HepG2 (cell line): ENCODE results near the gene ZC3H7B. TPM values are rescaled to one million over a fixed set of nuclear protein-coding genes. Genes with fewer than 3 reads are reported as not detected.

Experiments used
- CEBPB ChIP-seq: IDR thresholded peaks from 2 replicates; pipeline ENCODE4 v1.6.1; 2011; ENCODE audit warnings: low read depth, low read length, improper control_type of control experiment, borderline replicate concordance
- FOXM1 ChIP-seq: sonication (generic); formaldehyde crosslinking; IDR thresholded peaks from 2 replicates; pipeline ENCODE4 v1.5.0; 2020; ENCODE audit warnings: missing genetic modification reagents
- GMEB2 ChIP-seq: IDR thresholded peaks from 2 replicates; pipeline ENCODE4 v1.6.1; 2016; ENCODE audit warnings: missing biosample characterization, missing genetic modification reagents, low read depth
- HMGA1 ChIP-seq: sonication (generic); formaldehyde crosslinking; conservative IDR thresholded peaks from 2 replicates; pipeline ENCODE4 v1.4.0; 2020; ENCODE audit warnings: missing genetic modification reagents
- MED1 ChIP-seq: sonication (generic); formaldehyde crosslinking; IDR thresholded peaks from 2 replicates; pipeline ENCODE4 v1.4.0; 2020; ENCODE audit warnings: missing genetic modification reagents
- PATZ1 ChIP-seq: sonication (generic); formaldehyde crosslinking; IDR thresholded peaks from 2 replicates; pipeline ENCODE4 v1.4.0; 2020; ENCODE audit warnings: missing genetic modification reagents
- PHF5A ChIP-seq: IDR thresholded peaks from one replicate; pipeline ENCODE4 v1.6.1; 2018; ENCODE audit warnings: low read depth, missing genetic modification reagents; ENCODE audit not compliant: unreplicated experiment
- SNRNP70 ChIP-seq: fragments of 200-400 bp; formaldehyde crosslinking; IDR thresholded peaks from 2 replicates; pipeline ENCODE4 v1.6.1; 2017; ENCODE audit warnings: mild to moderate bottlenecking, low read depth, low read length, moderate library complexity
- ZMYM3 ChIP-seq: sonication (generic); formaldehyde crosslinking; IDR thresholded peaks from 2 replicates; pipeline ENCODE4 v1.5.1; 2020; ENCODE audit warnings: mild to moderate bottlenecking, missing genetic modification reagents
- ZNF20 ChIP-seq: sonication (generic); formaldehyde crosslinking; IDR thresholded peaks from 2 replicates; pipeline ENCODE4 v1.4.0; 2020; ENCODE audit warnings: mild to moderate bottlenecking, moderate library complexity, missing genetic modification reagents
- ZNF224 ChIP-seq: sonication (generic); formaldehyde crosslinking; IDR thresholded peaks from 2 replicates; pipeline ENCODE4 v1.5.0; 2020; ENCODE audit warnings: mild to moderate bottlenecking, missing genetic modification reagents
- ZNF230 ChIP-seq: sonication (generic); formaldehyde crosslinking; IDR thresholded peaks from 2 replicates; pipeline ENCODE4 v1.4.0; 2020; ENCODE audit warnings: mild to moderate bottlenecking, missing genetic modification reagents
- ZNF253 ChIP-seq: sonication (generic); formaldehyde crosslinking; IDR thresholded peaks from 2 replicates; pipeline ENCODE4 v1.8.0; 2022; ENCODE audit warnings: mild to moderate bottlenecking, missing genetic modification reagents, borderline replicate concordance
- ZNF354B ChIP-seq: sonication (generic); formaldehyde crosslinking; IDR thresholded peaks from 2 replicates; pipeline ENCODE4 v1.8.0; 2022; ENCODE audit warnings: mild to moderate bottlenecking, missing genetic modification reagents
- ZNF362 ChIP-seq: sonication (generic); formaldehyde crosslinking; IDR thresholded peaks from 2 replicates; pipeline ENCODE4 v1.4.0; 2020; ENCODE audit warnings: missing genetic modification reagents, mild to moderate bottlenecking, borderline replicate concordance
- ZNF431 ChIP-seq: sonication (generic); formaldehyde crosslinking; IDR thresholded peaks from 2 replicates; pipeline ENCODE4 v1.9.0; 2022; ENCODE audit warnings: missing genetic modification reagents, low read depth, mild to moderate bottlenecking, borderline replicate concordance
- ZNF740 ChIP-seq: sonication (generic); formaldehyde crosslinking; IDR thresholded peaks from 2 replicates; pipeline ENCODE4 v1.4.0; 2020; ENCODE audit warnings: missing genetic modification reagents
- ZNF775 ChIP-seq: sonication (generic); formaldehyde crosslinking; IDR thresholded peaks from 2 replicates; pipeline ENCODE4 v1.4.0; 2020; ENCODE audit warnings: missing genetic modification reagents, mild to moderate bottlenecking, moderate library complexity, borderline replicate concordance
- ZNF878 ChIP-seq: sonication (generic); formaldehyde crosslinking; IDR thresholded peaks from 2 replicates; pipeline ENCODE4 v1.8.1; 2023; ENCODE audit warnings: mild to moderate bottlenecking, missing genetic modification reagents, moderate library complexity
- polyA plus RNA-seq, 8 experiments: library from polyadenylated mRNA; depleted of rRNA in 3 of 8; stranded (reverse) in 7 of 8; unstranded in 1 of 8; fragments of >200 nt; fragmentation: Illumina TruSeq in 4 of 8; extraction: Trizol in 4 of 8; gene quantifications; 2 replicates each; pipeline versions ENCODE4 v1.2.1 to v1.2.3, GENCODE V29; 2011 to 2016; ENCODE audit warnings: low read depth in 4 of 8, missing spikeins in 1 of 8, mixed read lengths in 1 of 8; ENCODE audit not compliant: insufficient read depth in 1 of 8
- total RNA-seq, 5 experiments: library from RNA; depleted of rRNA; stranded (reverse); fragments of >200 nt; fragmentation: Illumina TruSeq; extraction: Trizol; gene quantifications; 2 replicates each; pipeline ENCODE4 v1.2.3, GENCODE V29; 2016; ENCODE audit warnings: low read depth in 1 of 5
- TF ChIP-seq, protein P1 (sequence below): sonication (generic); formaldehyde crosslinking; IDR thresholded peaks from 2 replicates; pipeline ENCODE4 v1.4.0; 2020; ENCODE audit warnings: missing genetic modification reagents
- TF ChIP-seq, protein P2 (sequence below), 2 experiments: IDR thresholded peaks; 2 replicates each; pipeline ENCODE4 v1.6.1; 2011 to 2012; ENCODE audit warnings: low read length in 2 of 2, borderline replicate concordance in 1 of 2, low read depth in 1 of 2, mild to moderate bottlenecking in 1 of 2, moderate library complexity in 1 of 2

Gene ZC3H7B
- total and polyA plus RNA-seq, 2 of the 13 experiments (the other 11 are each of a cell fraction or from before 2014, with no cell fraction given) = 26.4 to 37.2 TPM

DNA sequence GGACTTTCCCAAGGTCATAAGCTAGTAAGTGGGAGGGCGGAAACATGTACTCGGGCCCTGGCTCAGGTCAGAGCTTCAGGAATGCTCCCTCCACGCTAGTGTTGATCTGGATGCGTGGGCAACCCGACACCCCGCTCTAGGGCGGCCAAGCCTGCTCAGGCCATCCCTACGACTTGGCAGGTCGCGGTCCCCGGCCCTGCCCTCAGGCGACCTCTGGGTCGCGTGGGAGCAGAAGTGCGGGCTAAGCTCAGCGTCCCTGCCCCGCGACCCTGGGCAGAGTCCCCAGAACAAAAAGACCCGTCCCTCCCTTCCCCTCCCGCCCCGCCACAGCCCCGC lies 79.6 kb downstream of the ZC3H7B start (continued):
- TF ChIP-seq ZMYM3 (CRISPR knock-in tag) (no peak), ZNF878 (CRISPR knock-in tag) (no peak), MED1 (CRISPR knock-in tag) (peak; percentile 65), ZNF230 (CRISPR knock-in tag) (no peak), ZNF253 (CRISPR knock-in tag) (no peak), FOXM1 (no peak), ZNF431 (CRISPR knock-in tag) (no peak), PATZ1 (CRISPR knock-in tag) (no peak), SNRNP70 (no peak), CEBPB (peak; percentile 79; the same call in 1 of the 2 replicates), GMEB2 (CRISPR knock-in tag) (no peak), ZNF740 (CRISPR knock-in tag) (no peak), PHF5A (no peak), ZNF20 (no peak), ZNF354B (CRISPR knock-in tag) (no peak), ZNF362 (CRISPR knock-in tag) (no peak), ZNF224 (CRISPR knock-in tag) (no peak), HMGA1 (no peak), ZNF775 (no peak)
- TF ChIP-seq, protein P1, sequence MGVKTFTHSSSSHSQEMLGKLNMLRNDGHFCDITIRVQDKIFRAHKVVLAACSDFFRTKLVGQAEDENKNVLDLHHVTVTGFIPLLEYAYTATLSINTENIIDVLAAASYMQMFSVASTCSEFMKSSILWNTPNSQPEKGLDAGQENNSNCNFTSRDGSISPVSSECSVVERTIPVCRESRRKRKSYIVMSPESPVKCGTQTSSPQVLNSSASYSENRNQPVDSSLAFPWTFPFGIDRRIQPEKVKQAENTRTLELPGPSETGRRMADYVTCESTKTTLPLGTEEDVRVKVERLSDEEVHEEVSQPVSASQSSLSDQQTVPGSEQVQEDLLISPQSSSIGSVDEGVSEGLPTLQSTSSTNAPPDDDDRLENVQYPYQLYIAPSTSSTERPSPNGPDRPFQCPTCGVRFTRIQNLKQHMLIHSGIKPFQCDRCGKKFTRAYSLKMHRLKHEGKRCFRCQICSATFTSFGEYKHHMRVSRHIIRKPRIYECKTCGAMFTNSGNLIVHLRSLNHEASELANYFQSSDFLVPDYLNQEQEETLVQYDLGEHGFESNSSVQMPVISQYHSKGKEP (CRISPR knock-in tag) = no peak
- TF ChIP-seq, protein P2, sequence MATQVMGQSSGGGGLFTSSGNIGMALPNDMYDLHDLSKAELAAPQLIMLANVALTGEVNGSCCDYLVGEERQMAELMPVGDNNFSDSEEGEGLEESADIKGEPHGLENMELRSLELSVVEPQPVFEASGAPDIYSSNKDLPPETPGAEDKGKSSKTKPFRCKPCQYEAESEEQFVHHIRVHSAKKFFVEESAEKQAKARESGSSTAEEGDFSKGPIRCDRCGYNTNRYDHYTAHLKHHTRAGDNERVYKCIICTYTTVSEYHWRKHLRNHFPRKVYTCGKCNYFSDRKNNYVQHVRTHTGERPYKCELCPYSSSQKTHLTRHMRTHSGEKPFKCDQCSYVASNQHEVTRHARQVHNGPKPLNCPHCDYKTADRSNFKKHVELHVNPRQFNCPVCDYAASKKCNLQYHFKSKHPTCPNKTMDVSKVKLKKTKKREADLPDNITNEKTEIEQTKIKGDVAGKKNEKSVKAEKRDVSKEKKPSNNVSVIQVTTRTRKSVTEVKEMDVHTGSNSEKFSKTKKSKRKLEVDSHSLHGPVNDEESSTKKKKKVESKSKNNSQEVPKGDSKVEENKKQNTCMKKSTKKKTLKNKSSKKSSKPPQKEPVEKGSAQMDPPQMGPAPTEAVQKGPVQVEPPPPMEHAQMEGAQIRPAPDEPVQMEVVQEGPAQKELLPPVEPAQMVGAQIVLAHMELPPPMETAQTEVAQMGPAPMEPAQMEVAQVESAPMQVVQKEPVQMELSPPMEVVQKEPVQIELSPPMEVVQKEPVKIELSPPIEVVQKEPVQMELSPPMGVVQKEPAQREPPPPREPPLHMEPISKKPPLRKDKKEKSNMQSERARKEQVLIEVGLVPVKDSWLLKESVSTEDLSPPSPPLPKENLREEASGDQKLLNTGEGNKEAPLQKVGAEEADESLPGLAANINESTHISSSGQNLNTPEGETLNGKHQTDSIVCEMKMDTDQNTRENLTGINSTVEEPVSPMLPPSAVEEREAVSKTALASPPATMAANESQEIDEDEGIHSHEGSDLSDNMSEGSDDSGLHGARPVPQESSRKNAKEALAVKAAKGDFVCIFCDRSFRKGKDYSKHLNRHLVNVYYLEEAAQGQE (IDR thresholded peaks at IDR 0.05; ENCODE audit: borderline replicate concordance in 1 of 2, low read depth in 1 of 2, low read length in 2 of 2) = peak in 1 of 2 experiments; percentile 49; a peak in 1 of 4 replicates
